NCI-H2171 (cell line): ENCODE results near the gene ARHGAP6.

Experiments
- DNase-seq: peaks from one replicate; lab custom pipeline; 2025; lab: John Stamatoyannopoulos, UW

The ARHGAP6 gene

GRCh38 chrX:11424903-11425674, 240.6 kb downstream of the ARHGAP6 start:
- no peak for DNase-seq

- DNase-seq = no peak
Observed at GRCh38 chrX:11423949-11424348, 241.8 kb downstream of the ARHGAP6 start.

GRCh38 chrX:11423362-11423818, 242.3 kb downstream of the ARHGAP6 start:
- DNase-seq = no peak

- DNase-seq = no peak
Observed at GRCh38 chrX:11422525-11422857, 243.2 kb downstream of the ARHGAP6 start.

- DNase-seq = no peak
Observed at GRCh38 chrX:11421805-11422524, 243.8 kb downstream of the ARHGAP6 start.

GRCh38 chrX:11420851-11421250, 244.9 kb downstream of the ARHGAP6 start:
- DNase-seq = no peak

- no peak for DNase-seq
Observed at GRCh38 chrX:11419102-11419501, 246.6 kb downstream of the ARHGAP6 start.

GRCh38 chrX:11416600-11416999, 249.1 kb downstream of the ARHGAP6 start:
- DNase-seq = no peak

GRCh38 chrX:11414091-11414490, 251.6 kb downstream of the ARHGAP6 start:
- DNase-seq = no peak

- no peak for DNase-seq
Observed at GRCh38 chrX:11412715-11413623, 252.8 kb downstream of the ARHGAP6 start.

GRCh38 chrX:11409957-11410356, 255.8 kb downstream of the ARHGAP6 start:
- no peak for DNase-seq

GRCh38 chrX:11408783-11409182, 256.9 kb downstream of the ARHGAP6 start:
- DNase-seq = no peak

- DNase-seq = no peak
Observed at GRCh38 chrX:11408109-11408405, 257.7 kb downstream of the ARHGAP6 start.

GRCh38 chrX:11407331-11408108, 258.2 kb downstream of the ARHGAP6 start:
- no peak for DNase-seq

- DNase-seq = no peak
Observed at GRCh38 chrX:11406109-11406765, 259.5 kb downstream of the ARHGAP6 start.

- DNase-seq = no peak
Observed at GRCh38 chrX:11403631-11404030, 262.1 kb downstream of the ARHGAP6 start.

- no peak for DNase-seq
Observed at GRCh38 chrX:11401966-11402365, 263.8 kb downstream of the ARHGAP6 start.

GRCh38 chrX:11399489-11400094, 266.1 kb downstream of the ARHGAP6 start:
- DNase-seq = no peak

- no peak for DNase-seq
Observed at GRCh38 chrX:11398785-11399184, 266.9 kb downstream of the ARHGAP6 start.

- DNase-seq = no peak
Observed at GRCh38 chrX:11398139-11398538, 267.6 kb downstream of the ARHGAP6 start.

- no peak for DNase-seq
Observed at GRCh38 chrX:11397680-11398079, 268.0 kb downstream of the ARHGAP6 start.
